B cell (primary cell): ENCODE results near the gene NBEAL1. TPM values are rescaled to one million over a fixed set of nuclear protein-coding genes. Genes with fewer than 3 reads are reported as not detected.

Source experiments
- ATAC-seq: fragments of 200-7000 bp; cut with Tn5 transposase; one replicate; pipeline ENCODE4 v1.10.0; 2021; ENCODE audit warnings: low read depth, mild to moderate bottlenecking, moderate number of reproducible peaks, moderate library complexity
- CTCF ChIA-PET: fragments of 350-600 bp; sonication (Branson Sonifier 250); formaldehyde crosslinking; loops from one replicate; lab custom pipeline; 2021; ENCODE audit warnings: antibody characterized with exemption, inconsistent platforms; lab: Charles Lee
- POLR2A ChIA-PET: fragments of 350-600 bp; sonication (Branson Sonifier 250); formaldehyde crosslinking; loops from one replicate; lab custom pipeline; 2021; ENCODE audit warnings: antibody characterized with exemption; lab: Charles Lee
- DNase-seq: peaks from one replicate; pipeline ENCODE4 v3.0.0; 2013
- H2AFZ ChIP-seq: 2 replicates; pipeline ENCODE4 v1.6.1; 2012; ENCODE audit warnings: mild to moderate bottlenecking, low read depth, low read length; ENCODE audit not compliant: insufficient read depth, poor library complexity, severe bottlenecking
- H3K27ac ChIP-seq, 2 donors: 1 replicate in 1 of 2; 2 replicates in 1 of 2; pipeline ENCODE4 v1.5.1; 2012 to 2013; ENCODE audit warnings: low read length in 2 of 2, mild to moderate bottlenecking in 2 of 2, moderate library complexity in 1 of 2
- H3K27me3 ChIP-seq, 4 experiments: fragments of 200-600 bp in 1 of 4; sonication (generic) in 1 of 4; replicated peaks in 1 of 4; 1 replicate in 2 of 4; 2 replicates in 2 of 4; pipeline versions ENCODE4 v1.6.1 to v1.7.0; 2013 to 2016; ENCODE audit warnings: low read length in 3 of 4, mild to moderate bottlenecking in 2 of 4, mixed read lengths in 1 of 4, moderate library complexity in 1 of 4; ENCODE audit not compliant: insufficient read depth in 4 of 4, control insufficient read depth in 3 of 4; ENCODE audit errors: control extremely low read depth in 1 of 4
- H3K36me3 ChIP-seq, 2 experiments: replicated peaks in 1 of 2; 1 replicate in 1 of 2; 2 replicates in 1 of 2; pipeline versions ENCODE4 v1.6.1 to v1.7.1; 2013; ENCODE audit warnings: low read length in 1 of 2; ENCODE audit not compliant: insufficient read depth in 2 of 2, control insufficient read depth in 1 of 2; ENCODE audit errors: control extremely low read depth in 1 of 2, extremely low read depth in 1 of 2
- H3K4me1 ChIP-seq, 2 donors: fragments of 200-600 bp in 1 of 2; sonication (generic) in 1 of 2; 1 replicate in 1 of 2; 2 replicates in 1 of 2; pipeline versions ENCODE4 v1.5.1 to v1.6.1; 2013 to 2017; ENCODE audit warnings: low read length in 2 of 2; ENCODE audit not compliant: control insufficient read depth in 2 of 2, insufficient read depth in 2 of 2
- H3K4me2 ChIP-seq: replicated peaks from 2 replicates; pipeline ENCODE3; 2012; ENCODE audit warnings: mild to moderate bottlenecking, low read depth, low read length; ENCODE audit not compliant: poor library complexity, severe bottlenecking
- H3K4me3 ChIP-seq, 5 experiments: fragments of 200-600 bp in 1 of 5; sonication (generic) in 1 of 5; 1 replicate in 3 of 5; 2 replicates in 2 of 5; pipeline versions ENCODE4 v1.5.1 to v1.7.0; 2011 to 2016; ENCODE audit warnings: low read length in 4 of 5, mild to moderate bottlenecking in 4 of 5, low read depth in 2 of 5, control low read depth in 1 of 5, moderate library complexity in 1 of 5; ENCODE audit not compliant: insufficient read depth in 1 of 5; ENCODE audit errors: control extremely low read depth in 1 of 5, extremely low read depth in 1 of 5
- H3K79me2 ChIP-seq: fragments of 200-600 bp; sonication (generic); one replicate; pipeline ENCODE4 v1.6.0; 2016; ENCODE audit warnings: low read length; ENCODE audit not compliant: control insufficient read depth, insufficient read depth
- H3K9ac ChIP-seq: fragments of 200-600 bp; sonication (generic); 2 replicates; pipeline ENCODE4 v1.6.1; 2017; ENCODE audit warnings: mild to moderate bottlenecking, low read length, moderate library complexity
- H3K9me3 ChIP-seq, 3 donors: one replicate each; pipeline versions ENCODE4 v1.6.1 to v1.7.1; 2013; ENCODE audit warnings: low read length in 2 of 3; ENCODE audit not compliant: control insufficient read depth in 2 of 3, insufficient read depth in 1 of 3; ENCODE audit errors: control extremely low read depth in 1 of 3
- H4K20me1 ChIP-seq: 2 replicates; pipeline ENCODE4 v1.6.0; 2012; ENCODE audit warnings: mild to moderate bottlenecking, low read length; ENCODE audit not compliant: insufficient read depth, control insufficient read depth, poor library complexity, severe bottlenecking
- H3K27ac Mint-ChIP-seq: one replicate; pipeline ENCODE4 v1.8.0; 2021; ENCODE audit warnings: mixed read lengths
- H3K27me3 Mint-ChIP-seq: one replicate; pipeline ENCODE4 v1.8.0; 2021; ENCODE audit warnings: mixed read lengths
- H3K4me1 Mint-ChIP-seq: one replicate; pipeline ENCODE4 v1.8.0; 2021; ENCODE audit warnings: mixed read lengths
- H3K4me3 Mint-ChIP-seq: one replicate; pipeline ENCODE4 v1.8.0; 2021; ENCODE audit warnings: mixed read lengths
- H3K9me3 Mint-ChIP-seq: one replicate; pipeline ENCODE4 v1.8.0; 2022; ENCODE audit warnings: mixed read lengths; ENCODE audit not compliant: insufficient read depth
- CTCF ChIP-seq: fragments of 200-600 bp; IDR thresholded peaks from one replicate; pipeline ENCODE4 v1.8.0; 2022; ENCODE audit warnings: antibody characterized with exemption, mild to moderate bottlenecking
- EZH2 ChIP-seq: IDR thresholded peaks from 2 replicates; pipeline ENCODE4 v1.6.1; 2012; ENCODE audit warnings: borderline replicate concordance, low read depth, mild to moderate bottlenecking, moderate library complexity, low read length; ENCODE audit not compliant: insufficient read depth, poor library complexity, severe bottlenecking
- WGBS: methylation state at CpG from one replicate; pipeline ENCODE4 v1.1.5; 2013; ENCODE audit warnings: missing lambda C conversion rate; ENCODE audit not compliant: insufficient coverage; 5-methylcytosine and 5-hydroxymethylcytosine counted together
- intact Hi-C: fragments of 100-400 bp; cut with micrococcal nuclease; formaldehyde crosslinking; loops from one replicate; pipeline ENCODE4 v1.10.0; 2022
- polyA plus RNA-seq: library from polyadenylated mRNA; depleted of rRNA; stranded (reverse); fragments of >200 nt; gene quantifications from 2 replicates; pipeline ENCODE4 v1.2.3, GENCODE V29; 2012
- total RNA-seq, 2 donors: library from RNA; stranded (reverse); fragments of 120-200 nt in 1 of 2; gene quantifications; 1 replicate in 1 of 2; 2 replicates in 1 of 2; pipeline versions ENCODE4 v1.2.3 to v1.2.4, GENCODE V29; 2013 to 2022

The NBEAL1 gene
- total and polyA plus RNA-seq, 2 donors (not counting 1 experiment from before 2014, with no cell fraction given): 2.2 to 22.0 TPM

GRCh38 chr2:202976809-202977208 is 37.9 kb upstream of the NBEAL1 start:
- no peak overlapping the region for H3K27ac ChIP-seq
- POLR2A ChIA-PET: no interaction called here
- H2AFZ ChIP-seq: no peak overlapping the region
- no peaks in the 10 kb centered on the region for H4K20me1 ChIP-seq
- no peaks in the 10 kb centered on the region for H3K9me3 ChIP-seq
- Mint-ChIP-seq H3K27me3 (no peaks in the 10 kb centered on the region), H3K4me3 (no peak overlapping the region), H3K4me1 (no peaks in the 10 kb centered on the region), H3K9me3 (no peaks in the 10 kb centered on the region), H3K27ac (no peak overlapping the region)
- no peak for DNase-seq
- no CpG with 5 or more reads among the region's 3 CpGs for WGBS
- H3K4me3 ChIP-seq: no peak overlapping the region
- TF ChIP-seq CTCF (no peak), EZH2 (no peak)
- no peaks in the 10 kb centered on the region for H3K27me3 ChIP-seq
- no peak overlapping the region for H3K4me2 ChIP-seq
- no peak for ATAC-seq
- H3K4me1 ChIP-seq: no peaks in the 10 kb centered on the region
- no peak overlapping the region for H3K9ac ChIP-seq
- H3K36me3 ChIP-seq: peaks cover 0 to 12% of the 10 kb centered on the region in 2 experiments
- no peaks in the 10 kb centered on the region for H3K79me2 ChIP-seq
- CTCF ChIA-PET: interaction anchor here (0.8 to 0.9 kb wide), 2 partner anchors 11 to 98 kb away, joined by 3 read pairs; no protein-coding TSS in a partner anchor
- intact Hi-C loops: no loop called here

DNA sequence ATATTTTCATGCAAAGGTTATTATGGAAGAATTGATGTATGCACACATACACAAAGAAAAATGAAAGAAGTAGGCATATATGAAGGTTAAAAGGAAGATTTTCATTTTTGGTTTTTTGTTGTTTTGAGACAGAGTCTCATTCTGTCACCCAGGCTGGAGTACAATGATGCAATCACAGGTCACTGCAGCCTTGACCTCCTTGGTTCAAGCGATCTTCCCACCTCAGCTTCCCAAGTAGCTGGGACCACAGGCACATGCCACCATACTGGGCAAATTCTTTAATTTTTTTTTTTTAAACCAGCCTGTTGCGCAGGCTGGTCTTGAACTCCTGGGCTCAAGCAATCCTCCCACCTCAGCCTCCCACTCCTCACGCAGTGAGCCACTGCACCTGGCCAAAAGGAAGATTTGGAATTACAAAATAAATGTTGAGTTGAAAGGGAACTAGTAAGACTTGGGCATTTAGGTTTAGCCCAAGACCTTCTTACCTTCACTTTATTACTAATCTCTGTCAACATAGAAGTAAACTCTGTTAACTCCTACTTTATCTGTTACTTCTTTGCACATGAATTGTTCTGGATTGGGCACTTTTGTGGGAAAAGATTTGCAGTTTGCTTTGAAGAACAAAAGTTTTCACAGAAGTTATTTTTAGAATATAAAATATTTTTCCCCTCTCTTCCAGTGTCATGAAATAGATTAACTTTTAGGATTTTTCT is 31.7 kb upstream of the NBEAL1 start:
- peaks cover 0 to 13% of the 10 kb centered on the region in 2 experiments for H3K36me3 ChIP-seq
- ChIA-PET CTCF (no interaction called here), POLR2A (no interaction called here)
- H3K4me3 Mint-ChIP-seq: no peak overlapping the region
- no peak for DNase-seq
- H3K4me1 ChIP-seq: no peaks in the 10 kb centered on the region
- H3K27me3 ChIP-seq: no peaks in the 10 kb centered on the region
- no peak overlapping the region for H3K4me2 ChIP-seq
- H3K4me1 Mint-ChIP-seq: no peaks in the 10 kb centered on the region
- H3K9me3 Mint-ChIP-seq: no peaks in the 10 kb centered on the region
- H3K9ac ChIP-seq: no peak overlapping the region
- no peak overlapping the region for H2AFZ ChIP-seq
- no peak for TF ChIP-seq CTCF
- TF ChIP-seq EZH2: no peak
- no peaks in the 10 kb centered on the region for H4K20me1 ChIP-seq
- intact Hi-C loops: loop anchor here (10.0 kb wide), 1 partner anchor 52 kb away; no protein-coding TSS in a partner anchor
- H3K9me3 ChIP-seq: no peaks in the 10 kb centered on the region
- ATAC-seq: no peak
- no peak overlapping the region for H3K4me3 ChIP-seq
- H3K27ac Mint-ChIP-seq: no peak overlapping the region
- no peak overlapping the region for H3K27ac ChIP-seq
- H3K79me2 ChIP-seq: no peaks in the 10 kb centered on the region
- WGBS: 100% methylated on average over 1 of the region's 3 CpGs
- H3K27me3 Mint-ChIP-seq: no peaks in the 10 kb centered on the region
